Dermis blood vessel endothelial cell (primary cell): ENCODE results near the gene BLOC1S6. TPM values are rescaled to one million over a fixed set of nuclear protein-coding genes. Genes with fewer than 3 reads are reported as not detected.

Experiments
- DNase-seq: peaks from one replicate; pipeline ENCODE4 v3.0.0; 2010
- total RNA-seq: library from RNA; depleted of rRNA; stranded (reverse); fragments of >200 nt; gene quantifications from 2 replicates; pipeline ENCODE4 v1.2.3, GENCODE V29; 2014

Gene BLOC1S6
- total RNA-seq, 1 donor from 2014 or later, result 63.8 TPM

GRCh38 chr15:45588219-45588875 lies 1.2 kb downstream of the BLOC1S6 start:
- peak; percentile 26 for DNase-seq

DNA sequence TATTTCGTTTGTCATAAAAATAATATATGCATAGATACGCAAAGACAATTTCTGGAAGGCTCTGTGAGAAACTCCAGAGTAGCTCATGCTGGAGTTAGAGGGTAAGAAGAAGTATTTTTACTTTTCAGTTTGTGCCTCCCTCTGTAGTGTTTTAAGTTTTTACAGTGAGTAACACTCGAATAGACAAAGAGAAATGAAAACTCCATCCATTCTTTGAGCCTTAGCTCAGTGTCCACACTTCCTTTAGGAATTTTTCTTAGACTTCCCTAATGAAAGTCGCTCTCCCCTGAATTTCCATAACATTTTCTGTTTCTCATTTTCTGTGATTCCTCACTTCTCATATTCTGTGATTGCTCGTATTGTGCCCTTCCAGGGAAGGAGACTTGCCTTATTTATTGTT lies 2.1 kb downstream of the BLOC1S6 start:
- DNase-seq, result no peak

DNA sequence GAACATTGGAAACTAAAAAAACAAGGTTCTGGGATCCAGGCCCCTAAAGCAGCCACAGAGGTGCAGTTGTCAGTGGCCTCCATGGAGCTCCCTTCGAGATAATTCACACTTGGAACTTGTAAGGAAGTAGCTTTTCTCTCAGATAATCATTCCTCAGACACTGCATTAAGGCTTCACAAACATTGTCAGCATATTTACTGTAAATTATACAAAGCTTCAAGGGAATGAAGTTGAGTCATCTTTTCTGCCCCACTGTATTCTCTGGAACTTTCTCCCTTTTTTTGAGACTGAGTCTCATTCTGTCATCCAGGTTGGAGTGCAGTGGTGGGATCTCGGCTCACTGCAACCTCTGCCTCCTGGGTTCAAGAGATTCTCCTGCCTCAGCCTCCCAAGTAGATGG lies 7.1 kb downstream of the BLOC1S6 start:
- DNase-seq, result no peak

DNA sequence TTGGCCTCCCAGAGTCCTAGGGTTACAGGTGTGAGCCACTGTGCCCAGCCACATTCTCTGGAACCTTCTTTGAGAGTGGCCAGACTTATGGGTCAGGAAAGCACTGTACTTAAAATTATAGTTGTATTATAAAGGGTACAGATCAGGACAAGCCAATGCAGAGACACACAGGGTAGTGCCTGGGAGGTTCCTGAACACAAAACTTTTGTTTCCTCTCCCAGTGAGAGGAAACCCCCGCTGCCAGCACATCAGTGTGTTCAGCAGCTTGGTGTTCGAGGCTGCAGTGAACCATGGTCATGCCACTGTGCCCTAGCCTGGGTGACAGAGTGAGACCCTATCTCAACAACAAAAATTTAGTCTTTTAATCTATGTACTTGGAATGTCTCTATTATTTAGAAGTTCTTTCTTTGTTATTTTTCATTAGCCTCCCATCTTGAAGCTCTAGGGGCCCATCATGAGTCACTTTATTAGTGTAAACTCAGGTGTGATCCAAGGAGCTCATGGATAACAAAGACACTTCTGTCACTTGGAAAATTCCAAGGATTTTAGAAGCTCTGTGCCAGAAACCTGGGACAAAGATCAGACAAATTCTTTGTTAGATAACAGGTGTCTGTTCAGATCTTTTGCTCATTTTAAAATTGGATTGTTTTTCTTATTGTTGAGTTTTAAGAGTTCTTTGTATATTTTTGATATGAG lies 7.8 kb downstream of the BLOC1S6 start:
- DNase-seq, result no peak

- DNase-seq, result no peak
Measured at GRCh38 chr15:45603881-45604280, 16.7 kb downstream of the BLOC1S6 start.

- no peak for DNase-seq
Measured at GRCh38 chr15:45604326-45604725, 17.1 kb downstream of the BLOC1S6 start.

- no peak for DNase-seq
Measured at GRCh38 chr15:45606413-45606812, 19.2 kb downstream of the BLOC1S6 start.

DNA sequence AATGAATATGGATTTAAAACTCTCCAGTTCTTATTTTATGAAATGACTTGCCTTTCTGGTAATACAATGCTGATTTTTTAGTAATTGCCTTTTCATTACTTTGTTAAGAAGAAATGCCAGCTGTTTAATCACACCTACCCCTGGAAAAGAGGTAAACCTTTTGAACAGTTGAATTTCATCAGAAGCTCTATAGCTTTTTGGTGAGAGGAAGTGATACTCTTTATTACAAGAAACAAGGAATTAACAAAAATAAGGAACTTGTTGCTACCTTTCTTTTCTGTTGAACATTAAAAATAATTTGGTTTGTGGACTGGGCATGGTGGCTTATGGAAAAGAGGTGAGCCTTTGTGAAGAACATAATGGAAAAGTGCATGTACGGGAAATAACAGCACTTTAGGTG lies 19.7 kb downstream of the BLOC1S6 start:
- DNase-seq, result no peak

GRCh38 chr15:45611305-45611704 lies 24.1 kb downstream of the BLOC1S6 start:
- peak; percentile 60 for DNase-seq

DNA sequence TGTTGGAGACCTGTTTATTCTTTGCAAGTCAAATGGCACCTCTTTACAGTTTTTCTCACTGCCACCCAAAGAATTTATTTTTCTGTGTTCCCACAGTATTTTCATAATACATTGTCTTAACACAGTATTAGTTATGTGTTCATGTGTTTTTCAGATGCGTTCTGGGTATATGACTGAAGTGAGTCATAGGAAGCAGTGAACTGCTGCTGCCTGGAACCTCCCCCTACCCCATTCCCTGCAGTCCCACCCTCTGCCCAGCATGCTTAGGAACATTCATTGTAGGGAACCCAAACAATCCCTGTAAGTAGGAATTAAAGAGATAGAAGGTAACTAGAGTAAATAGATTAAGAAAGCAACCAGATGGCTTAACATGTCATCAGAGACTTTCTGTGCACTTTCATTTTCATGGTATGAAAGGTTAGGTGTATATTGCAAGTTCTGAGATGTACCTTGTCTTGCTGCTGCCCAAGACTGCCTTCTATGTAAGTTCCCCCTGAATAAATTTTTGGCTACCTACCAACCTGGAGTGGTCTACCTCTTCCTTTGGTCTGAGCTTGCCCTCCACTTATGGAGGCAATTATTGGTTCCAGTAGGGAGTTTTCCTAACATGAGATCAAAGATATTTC lies 25.7 kb downstream of the BLOC1S6 start:
- DNase-seq, result peak; percentile 79

- peak; percentile 45 for DNase-seq
Measured at GRCh38 chr15:45616901-45617323, 29.7 kb downstream of the BLOC1S6 start.

DNA sequence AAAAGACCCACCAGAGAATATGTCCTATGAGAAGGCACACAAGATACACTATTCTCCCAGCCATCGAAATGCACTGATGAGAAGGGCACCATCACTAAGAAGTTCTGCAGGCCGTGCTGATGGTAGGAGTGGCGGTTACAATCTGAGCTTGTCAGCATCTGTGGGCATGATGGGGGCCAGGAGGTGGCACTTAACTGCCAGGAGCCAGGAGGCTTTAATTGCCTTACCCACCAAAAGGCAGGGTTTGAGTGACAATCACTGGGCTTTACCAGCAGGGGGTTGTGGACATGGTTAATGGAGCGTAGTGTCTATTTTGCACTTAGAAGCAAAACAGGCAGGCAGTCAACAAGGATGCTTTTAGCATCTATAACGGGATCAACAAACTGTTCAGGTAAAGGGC lies 31.6 kb downstream of the BLOC1S6 start:
- no peak for DNase-seq

DNA sequence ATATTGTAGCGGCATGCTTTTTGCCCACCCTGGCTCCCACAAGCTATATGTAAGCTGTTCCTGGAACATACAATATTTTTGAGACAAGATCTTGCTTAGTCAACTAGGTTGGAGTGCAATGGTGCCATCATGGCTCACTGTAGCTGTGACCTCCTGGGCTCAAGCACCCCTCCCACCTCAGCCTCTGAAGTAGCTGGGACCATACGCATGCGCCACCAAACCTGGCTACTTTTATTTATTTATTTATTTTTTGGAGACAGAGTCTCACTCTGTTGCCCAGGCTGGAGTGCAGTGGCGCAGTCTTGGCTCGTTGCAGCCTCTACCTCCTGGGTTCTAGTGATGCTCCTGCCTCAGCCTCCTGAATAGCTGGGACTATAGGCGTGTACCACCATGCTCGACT lies 41.0 kb downstream of the BLOC1S6 start:
- no peak for DNase-seq

DNA sequence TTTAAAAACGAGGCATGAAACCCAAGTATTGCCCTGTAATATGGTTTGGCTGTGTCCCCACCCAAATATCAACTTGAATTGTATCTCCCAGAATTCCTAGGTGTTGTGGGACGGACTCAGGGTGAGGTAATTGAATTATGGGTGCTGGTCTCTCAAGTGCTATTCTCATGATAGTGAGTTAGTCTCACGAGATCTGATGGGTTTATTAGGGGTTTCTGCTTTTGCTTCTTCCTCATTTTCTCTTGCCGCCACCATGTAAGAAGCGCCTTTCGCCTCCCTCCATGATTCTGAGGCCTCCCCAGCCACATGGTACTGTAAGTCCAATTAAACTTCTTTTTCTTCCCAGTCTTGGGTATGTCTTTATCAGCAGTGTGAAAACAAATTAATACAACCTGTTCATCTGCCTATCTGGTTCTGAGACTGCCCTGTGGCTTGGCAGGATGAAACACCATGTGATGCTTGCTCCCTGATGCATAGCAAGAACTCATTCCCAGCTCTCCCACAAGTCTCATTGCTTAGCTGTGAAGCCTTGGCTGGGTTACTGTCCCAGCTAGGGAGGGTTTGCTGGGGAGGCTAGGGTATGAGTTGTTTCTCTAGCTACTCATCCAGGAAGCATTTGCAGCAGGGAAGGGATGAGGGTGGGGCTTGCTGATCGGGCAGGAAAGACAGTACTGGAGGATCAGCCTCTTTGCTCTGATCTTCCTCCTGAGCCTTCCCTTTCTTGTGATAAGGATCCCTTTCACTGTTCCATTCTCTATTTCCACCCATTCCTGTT lies 43.9 kb downstream of the BLOC1S6 start:
- no peak for DNase-seq

GRCh38 chr15:45631776-45632175 lies 44.6 kb downstream of the BLOC1S6 start:
- no peak for DNase-seq

DNA sequence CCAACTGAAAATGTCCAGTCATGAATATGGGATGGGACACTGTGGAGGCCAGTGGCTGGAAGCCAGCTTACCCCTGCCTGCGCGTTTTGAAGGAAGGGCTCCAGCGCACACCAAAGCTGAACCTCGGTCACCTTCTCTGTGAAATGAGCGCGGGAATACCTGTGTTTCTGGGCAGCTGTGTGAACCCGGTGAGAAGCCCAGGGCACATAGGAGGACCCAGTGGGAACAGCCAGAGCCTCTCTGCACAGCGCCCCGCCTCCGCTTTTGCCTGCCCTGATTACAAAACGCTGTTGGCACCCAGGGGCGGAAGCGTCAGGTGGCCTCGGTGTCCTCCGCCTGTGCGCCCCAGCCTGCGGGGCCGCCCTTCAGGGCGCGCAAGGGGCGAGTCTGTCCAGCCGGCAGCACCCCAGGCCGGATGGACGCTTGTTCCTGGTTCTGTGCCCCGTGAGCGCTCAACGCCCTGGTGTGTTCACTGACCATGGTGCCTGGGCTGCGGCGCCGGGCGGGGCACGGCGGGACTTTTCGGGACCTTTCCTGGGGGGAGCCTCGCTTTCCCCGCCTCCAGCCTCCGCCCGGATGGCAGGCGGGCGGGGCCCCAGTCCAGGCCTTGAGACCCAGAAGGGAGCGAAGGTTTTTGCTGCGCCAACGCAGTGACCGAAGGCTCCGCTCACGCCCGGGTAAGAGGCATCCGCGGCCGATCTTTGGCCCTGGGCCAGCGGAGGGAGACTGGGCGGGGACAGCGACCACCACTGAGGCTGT lies 47.4 kb downstream of the BLOC1S6 start, which contains the start of gene SQOR:
SQOR (plus strand) TSS at position 598 of the 759 bp plus-strand sequence. CDS start 23,895 bp downstream, outside the sequence.
- DNase-seq, result peak; percentile 86

GRCh38 chr15:45635191-45635638 lies 48.0 kb downstream of the BLOC1S6 start:
- peak; percentile 73 for DNase-seq

- no peak for DNase-seq
Measured at GRCh38 chr15:45635763-45636292, 48.6 kb downstream of the BLOC1S6 start.

- no peak for DNase-seq
Measured at GRCh38 chr15:45637141-45637540, 50.0 kb downstream of the BLOC1S6 start.

DNA sequence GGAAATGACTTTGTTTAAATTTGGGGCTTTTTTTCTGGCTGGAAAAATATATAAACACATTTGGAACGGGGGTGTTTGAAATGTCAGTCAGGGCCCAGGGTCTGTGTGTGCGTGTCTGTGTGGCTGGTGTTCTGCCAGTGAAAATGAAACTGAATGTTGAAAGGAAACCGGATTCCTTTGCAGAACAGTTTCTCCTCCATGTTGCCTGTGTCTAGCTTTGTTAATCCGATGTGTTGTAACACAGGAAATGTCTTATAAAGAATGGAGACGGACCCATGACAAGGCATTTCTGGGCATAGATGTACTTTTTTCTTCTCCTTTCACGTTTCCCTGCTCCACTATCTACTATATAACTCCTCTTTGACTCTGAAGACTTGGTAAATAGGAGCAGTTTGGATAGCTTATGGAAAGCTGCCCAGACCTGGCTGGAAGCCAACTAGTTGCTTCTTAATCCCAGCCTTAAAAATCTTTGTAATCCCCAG lies 50.4 kb downstream of the BLOC1S6 start:
- peak; percentile 91 for DNase-seq

DNA sequence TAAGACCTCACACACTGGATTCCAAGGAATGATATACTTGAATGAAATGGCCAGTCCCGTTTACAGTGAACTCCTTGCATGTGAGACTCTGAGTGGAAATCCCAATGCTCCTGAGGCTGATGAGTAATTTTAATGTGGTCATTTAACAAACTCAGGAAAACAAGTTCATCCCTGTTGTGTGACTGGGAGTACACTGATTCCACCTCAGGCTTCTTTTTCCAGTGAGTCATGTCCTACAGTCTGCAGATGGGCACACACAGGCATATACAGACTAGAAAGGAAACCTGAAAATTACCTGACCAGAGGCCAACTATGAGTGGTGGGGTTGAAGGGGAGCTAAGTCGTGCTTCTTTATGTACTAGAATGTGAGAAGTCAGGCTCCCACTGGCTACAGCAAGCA lies 53.4 kb downstream of the BLOC1S6 start:
- DNase-seq, result peak; percentile 97

- peak; percentile 73 for DNase-seq
Measured at GRCh38 chr15:45641374-45641781, 54.2 kb downstream of the BLOC1S6 start.
